Suprapubic skin (tissue), 4 donors: ENCODE measurements around the gene SLC37A2. TPM values are rescaled to one million over a fixed set of nuclear protein-coding genes. Genes with fewer than 3 reads are reported as not detected.

Source experiments
- DNase-seq, 2 donors: peaks; one replicate each; pipeline ENCODE4 v3.0.0-alpha.2; 2019; ENCODE audit warnings: low spot score in 2 of 2
- H3K27ac ChIP-seq: fragments of 200-600 bp; sonication (generic); one replicate; pipeline ENCODE4 v1.5.1; 2019
- H3K27me3 ChIP-seq: fragments of 200-600 bp; sonication (generic); one replicate; pipeline ENCODE4 v1.5.1; 2019
- H3K36me3 ChIP-seq: fragments of 200-600 bp; sonication (generic); one replicate; pipeline ENCODE4 v1.5.1; 2019
- H3K4me1 ChIP-seq: fragments of 200-600 bp; sonication (generic); one replicate; pipeline ENCODE4 v1.5.1; 2019
- H3K4me3 ChIP-seq: fragments of 200-600 bp; sonication (generic); one replicate; pipeline ENCODE4 v1.5.1; 2019; ENCODE audit warnings: mild to moderate bottlenecking
- H3K9me3 ChIP-seq: fragments of 200-600 bp; sonication (generic); one replicate; pipeline ENCODE4 v1.5.1; 2019
- EP300 ChIP-seq: sonication (generic); formaldehyde crosslinking; IDR thresholded peaks from one replicate; pipeline ENCODE4 v1.6.1; 2017; ENCODE audit warnings: antibody characterized with exemption
- POLR2A ChIP-seq, 2 donors: fragments of 450-650 bp; IDR thresholded peaks; one replicate each; pipeline ENCODE4 v1.6.1; 2017; ENCODE audit warnings: antibody characterized with exemption in 2 of 2, mild to moderate bottlenecking in 2 of 2, moderate library complexity in 2 of 2
- POLR2AphosphoS5 ChIP-seq, 3 donors: sonication (generic); formaldehyde crosslinking; IDR thresholded peaks; one replicate each; pipeline ENCODE4 v1.6.1; 2017; ENCODE audit warnings: antibody characterized with exemption in 3 of 3
- WGBS: methylation state at CpG from one replicate; pipeline ENCODE4 v1.1.5; 2018; 5-methylcytosine and 5-hydroxymethylcytosine counted together
- total RNA-seq, 4 donors: library from RNA; depleted of rRNA; stranded (reverse); fragments of >200 nt; gene quantifications; one replicate each; pipeline ENCODE4 v1.1.0, GENCODE V29; 2016
- TF ChIP-seq, protein P1 (sequence below), 2 donors: fragments of 200-600 bp in 1 of 2; fragments of 450-650 bp in 1 of 2; sonication (generic) in 1 of 2; IDR thresholded peaks; one replicate each; pipeline ENCODE4 v1.5.1; 2016 to 2019; ENCODE audit warnings: antibody characterized with exemption in 2 of 2, mild to moderate bottlenecking in 1 of 2, moderate library complexity in 1 of 2

Gene SLC37A2
- total RNA-seq, 4 donors from 2014 or later, result 67.3 to 189 (median 119) TPM

GRCh38 chr11:125064070-125064469, 965 bp downstream of the SLC37A2 start:
- H3K4me3 ChIP-seq, result peak overlapping the region; percentile 74
- peak overlapping the region; percentile 73 for H3K27ac ChIP-seq

GRCh38 chr11:125068368-125068767, 5.3 kb downstream of the SLC37A2 start:
- no peaks in the 10 kb centered on the region for H3K9me3 ChIP-seq
- no peaks in the 10 kb centered on the region for H3K36me3 ChIP-seq
- no peak for TF ChIP-seq POLR2AphosphoS5 (IDR thresholded peaks at IDR 0.05)
- TF ChIP-seq EP300, result no peak
- no peak for TF ChIP-seq POLR2A (IDR thresholded peaks at IDR 0.05)
- TF ChIP-seq, protein P1, sequence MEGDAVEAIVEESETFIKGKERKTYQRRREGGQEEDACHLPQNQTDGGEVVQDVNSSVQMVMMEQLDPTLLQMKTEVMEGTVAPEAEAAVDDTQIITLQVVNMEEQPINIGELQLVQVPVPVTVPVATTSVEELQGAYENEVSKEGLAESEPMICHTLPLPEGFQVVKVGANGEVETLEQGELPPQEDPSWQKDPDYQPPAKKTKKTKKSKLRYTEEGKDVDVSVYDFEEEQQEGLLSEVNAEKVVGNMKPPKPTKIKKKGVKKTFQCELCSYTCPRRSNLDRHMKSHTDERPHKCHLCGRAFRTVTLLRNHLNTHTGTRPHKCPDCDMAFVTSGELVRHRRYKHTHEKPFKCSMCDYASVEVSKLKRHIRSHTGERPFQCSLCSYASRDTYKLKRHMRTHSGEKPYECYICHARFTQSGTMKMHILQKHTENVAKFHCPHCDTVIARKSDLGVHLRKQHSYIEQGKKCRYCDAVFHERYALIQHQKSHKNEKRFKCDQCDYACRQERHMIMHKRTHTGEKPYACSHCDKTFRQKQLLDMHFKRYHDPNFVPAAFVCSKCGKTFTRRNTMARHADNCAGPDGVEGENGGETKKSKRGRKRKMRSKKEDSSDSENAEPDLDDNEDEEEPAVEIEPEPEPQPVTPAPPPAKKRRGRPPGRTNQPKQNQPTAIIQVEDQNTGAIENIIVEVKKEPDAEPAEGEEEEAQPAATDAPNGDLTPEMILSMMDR (IDR thresholded peaks at IDR 0.05), result no peak
- peaks cover 6% of the 10 kb centered on the region for H3K27me3 ChIP-seq
- H3K27ac ChIP-seq, result peak overlapping the region; percentile 8
- peaks cover 34% of the 10 kb centered on the region for H3K4me1 ChIP-seq
- DNase-seq, result no peak
- WGBS, result 98% methylated on average over 4 of the region's 4 CpGs
- H3K4me3 ChIP-seq, result no peak overlapping the region

More at GRCh38 chr11:125064070-125064469, 965 bp downstream of the SLC37A2 start:
- H3K4me1 ChIP-seq, result peaks cover 19% of the 10 kb centered on the region
- no peaks in the 10 kb centered on the region for H3K27me3 ChIP-seq
- DNase-seq, result no peak
- H3K9me3 ChIP-seq, result no peaks in the 10 kb centered on the region
- 81% methylated on average over 7 of the region's 7 CpGs for WGBS
- no peak for TF ChIP-seq POLR2A (IDR thresholded peaks at IDR 0.05)
- TF ChIP-seq POLR2AphosphoS5 (IDR thresholded peaks at IDR 0.05), result no peak
- TF ChIP-seq, protein P1 (IDR thresholded peaks at IDR 0.05), result no peak
- no peak for TF ChIP-seq EP300
- no peaks in the 10 kb centered on the region for H3K36me3 ChIP-seq

GRCh38 chr11:125069008-125069407, 5.9 kb downstream of the SLC37A2 start:
- peaks cover 6% of the 10 kb centered on the region for H3K27me3 ChIP-seq
- DNase-seq, result no peak
- H3K4me3 ChIP-seq, result no peak overlapping the region
- no peaks in the 10 kb centered on the region for H3K36me3 ChIP-seq
- TF ChIP-seq POLR2A (IDR thresholded peaks at IDR 0.05), result no peak
- TF ChIP-seq, protein P1 (IDR thresholded peaks at IDR 0.05), result no peak
- TF ChIP-seq POLR2AphosphoS5 (IDR thresholded peaks at IDR 0.05), result no peak
- no peak for TF ChIP-seq EP300
- WGBS, result 86% methylated on average over 4 of the region's 4 CpGs
- peaks cover 28% of the 10 kb centered on the region for H3K4me1 ChIP-seq
- H3K27ac ChIP-seq, result peak overlapping the region; percentile 26
- no peaks in the 10 kb centered on the region for H3K9me3 ChIP-seq

DNA sequence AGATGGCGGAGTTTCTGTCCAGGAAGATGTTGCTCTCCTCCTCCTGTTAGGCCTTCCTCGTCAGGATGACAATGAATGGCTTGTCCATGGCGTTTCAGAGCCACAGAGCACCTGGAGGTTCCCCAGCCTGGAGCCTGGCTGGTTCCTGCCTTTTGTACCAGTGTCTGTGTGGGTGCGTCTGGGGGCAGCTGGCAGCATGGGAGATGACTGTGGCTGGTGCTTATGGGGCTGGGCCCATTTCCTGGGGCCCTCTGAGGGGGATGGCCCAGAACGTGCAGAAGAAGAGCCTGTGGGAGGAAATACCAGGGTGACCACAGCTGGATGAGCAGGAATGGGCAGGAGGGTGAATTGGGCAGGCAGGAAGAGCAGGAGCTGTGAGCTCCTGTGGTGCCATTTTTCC, 6.7 kb downstream of the SLC37A2 start:
- TF ChIP-seq, protein P1 (IDR thresholded peaks at IDR 0.05), result no peak
- no peak for TF ChIP-seq POLR2A (IDR thresholded peaks at IDR 0.05)
- Histone ChIP-seq H3K27ac (peak overlapping the region; percentile 26), H3K4me1 (peaks cover 32% of the 10 kb centered on the region), H3K27me3 (peaks cover 6% of the 10 kb centered on the region), H3K4me3 (no peak overlapping the region), H3K36me3 (no peaks in the 10 kb centered on the region), H3K9me3 (no peaks in the 10 kb centered on the region)
- WGBS, result 61% methylated on average over 5 of the region's 5 CpGs
- no peak for DNase-seq

GRCh38 chr11:125070699-125071254, 7.7 kb downstream of the SLC37A2 start:
- WGBS, result 42% methylated on average over 7 of the region's 7 CpGs
- TF ChIP-seq, protein P1 (IDR thresholded peaks at IDR 0.05), result no peak
- TF ChIP-seq POLR2AphosphoS5 (IDR thresholded peaks at IDR 0.05), result peak in 2 of 3 donors; percentile 18 to 50
- H3K27ac ChIP-seq, result peak overlapping the region; percentile 26
- no peaks in the 10 kb centered on the region for H3K36me3 ChIP-seq
- H3K4me1 ChIP-seq, result peaks cover 40% of the 10 kb centered on the region
- H3K4me3 ChIP-seq, result no peak overlapping the region
- DNase-seq, result peak in 1 of 2 donors; percentile 86
- peaks cover 6% of the 10 kb centered on the region for H3K27me3 ChIP-seq
- H3K9me3 ChIP-seq, result no peaks in the 10 kb centered on the region
